Uterus (tissue), 2 donors: ENCODE data around the gene CAMK2A.

Experiments
- POLR2A ChIP-seq, 2 donors: fragments of 450-650 bp; IDR thresholded peaks; one replicate each; pipeline ENCODE4 v1.6.1; 2016; ENCODE audit warnings: antibody characterized with exemption in 2 of 2, mild to moderate bottlenecking in 1 of 2, moderate library complexity in 1 of 2
- TF ChIP-seq, protein P1 (sequence below), 4 experiments: fragments of 200-600 bp in 2 of 4; fragments of 450-650 bp in 2 of 4; sonication (generic) in 2 of 4; IDR thresholded peaks; one replicate each; pipeline ENCODE4 v1.5.1; 2016 to 2019; ENCODE audit warnings: antibody characterized with exemption in 4 of 4, mild to moderate bottlenecking in 2 of 4, moderate library complexity in 1 of 4

DNA sequence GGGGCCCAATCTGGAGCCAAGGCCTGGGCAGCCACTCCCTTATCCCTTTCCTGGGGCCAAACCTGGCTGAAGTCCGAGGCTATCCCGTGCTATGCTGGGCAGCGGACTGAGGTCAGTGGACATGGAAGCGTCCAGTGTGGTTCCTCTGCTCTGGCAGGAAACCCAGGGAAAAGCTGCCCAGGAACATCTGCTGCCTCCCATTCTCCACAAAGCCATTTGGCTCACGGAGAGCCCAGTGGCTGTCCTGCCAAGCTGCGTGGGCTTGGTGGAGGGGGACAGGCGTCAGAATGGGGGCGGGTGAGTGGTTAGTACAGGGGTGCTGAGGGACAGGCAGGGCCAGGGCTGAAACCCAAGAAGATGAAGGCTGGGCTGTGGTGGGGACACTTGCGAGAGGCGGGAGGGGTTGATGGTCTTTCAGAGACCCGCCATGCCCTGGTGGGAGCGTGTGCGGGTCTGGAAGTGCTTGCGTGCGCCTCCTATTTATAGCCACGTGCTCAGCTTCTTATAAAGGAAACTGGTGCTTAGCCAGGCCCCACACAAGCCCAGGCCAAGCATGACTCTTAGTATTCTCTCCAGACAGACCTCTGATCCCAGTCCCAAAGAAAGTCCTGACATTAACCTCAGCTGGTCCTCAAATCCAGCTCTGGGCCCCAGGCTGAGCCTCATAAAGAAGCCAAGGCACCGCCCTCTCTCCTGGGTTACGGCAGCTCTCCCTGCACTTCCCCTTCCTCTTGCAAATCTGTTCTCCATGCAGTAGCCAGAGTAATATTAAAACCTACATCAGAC is 109.1 kb downstream of the CAMK2A start:
- TF ChIP-seq, protein P1, sequence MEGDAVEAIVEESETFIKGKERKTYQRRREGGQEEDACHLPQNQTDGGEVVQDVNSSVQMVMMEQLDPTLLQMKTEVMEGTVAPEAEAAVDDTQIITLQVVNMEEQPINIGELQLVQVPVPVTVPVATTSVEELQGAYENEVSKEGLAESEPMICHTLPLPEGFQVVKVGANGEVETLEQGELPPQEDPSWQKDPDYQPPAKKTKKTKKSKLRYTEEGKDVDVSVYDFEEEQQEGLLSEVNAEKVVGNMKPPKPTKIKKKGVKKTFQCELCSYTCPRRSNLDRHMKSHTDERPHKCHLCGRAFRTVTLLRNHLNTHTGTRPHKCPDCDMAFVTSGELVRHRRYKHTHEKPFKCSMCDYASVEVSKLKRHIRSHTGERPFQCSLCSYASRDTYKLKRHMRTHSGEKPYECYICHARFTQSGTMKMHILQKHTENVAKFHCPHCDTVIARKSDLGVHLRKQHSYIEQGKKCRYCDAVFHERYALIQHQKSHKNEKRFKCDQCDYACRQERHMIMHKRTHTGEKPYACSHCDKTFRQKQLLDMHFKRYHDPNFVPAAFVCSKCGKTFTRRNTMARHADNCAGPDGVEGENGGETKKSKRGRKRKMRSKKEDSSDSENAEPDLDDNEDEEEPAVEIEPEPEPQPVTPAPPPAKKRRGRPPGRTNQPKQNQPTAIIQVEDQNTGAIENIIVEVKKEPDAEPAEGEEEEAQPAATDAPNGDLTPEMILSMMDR (IDR thresholded peaks at IDR 0.05), result no peak
- TF ChIP-seq POLR2A (IDR thresholded peaks at IDR 0.05), result no peak
